ENCODE results near the gene HSD11B1L.

- no peak for TF ChIP-seq CTCF (IDR thresholded peaks at IDR 0.05; ENCODE audit: insufficient read depth, low read depth, low read length)
- TF ChIP-seq EZH2 (IDR thresholded peaks at IDR 0.05; ENCODE audit: insufficient read depth, low read length) = no peak
These were observed 39.7 kb upstream of the HSD11B1L start for GRCh38 chr19:5641171-5641570.

Measured in astrocyte (in vitro differentiated cells and primary cell).